Measurements from ENCODE around the gene GHSR.

DNA sequence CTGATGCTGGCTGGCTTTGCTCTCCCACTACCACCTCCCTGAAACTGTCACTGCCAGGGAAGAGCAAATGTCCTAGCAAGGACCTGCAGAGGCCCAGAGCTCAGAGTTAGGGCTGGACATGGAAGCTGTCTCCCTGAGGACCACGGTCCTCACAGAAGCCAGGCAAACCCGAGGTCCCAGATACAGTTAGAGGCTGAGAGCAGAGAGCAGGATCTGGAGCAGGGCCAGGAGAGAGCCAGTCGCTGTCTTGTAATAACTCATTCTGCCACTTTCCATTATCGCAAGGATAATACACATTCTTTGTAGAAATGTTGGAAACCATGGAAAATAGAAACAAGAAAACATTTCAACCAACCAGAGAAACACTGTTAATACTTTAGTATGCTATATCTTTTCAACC, 10.1 kb downstream of the GHSR start:
- no peak for TF ChIP-seq CTCF (IDR thresholded peaks at IDR 0.05 in 8 of 11, conservative IDR thresholded peaks at IDR 0.05 in 3 of 11)
- no peak for TF ChIP-seq POLR2AphosphoS5 (IDR thresholded peaks at IDR 0.05)
- TF ChIP-seq POLR2A (IDR thresholded peaks at IDR 0.05), result no peak
